ENCODE data around the gene ADSS1.

The ADSS1 gene

DNA sequence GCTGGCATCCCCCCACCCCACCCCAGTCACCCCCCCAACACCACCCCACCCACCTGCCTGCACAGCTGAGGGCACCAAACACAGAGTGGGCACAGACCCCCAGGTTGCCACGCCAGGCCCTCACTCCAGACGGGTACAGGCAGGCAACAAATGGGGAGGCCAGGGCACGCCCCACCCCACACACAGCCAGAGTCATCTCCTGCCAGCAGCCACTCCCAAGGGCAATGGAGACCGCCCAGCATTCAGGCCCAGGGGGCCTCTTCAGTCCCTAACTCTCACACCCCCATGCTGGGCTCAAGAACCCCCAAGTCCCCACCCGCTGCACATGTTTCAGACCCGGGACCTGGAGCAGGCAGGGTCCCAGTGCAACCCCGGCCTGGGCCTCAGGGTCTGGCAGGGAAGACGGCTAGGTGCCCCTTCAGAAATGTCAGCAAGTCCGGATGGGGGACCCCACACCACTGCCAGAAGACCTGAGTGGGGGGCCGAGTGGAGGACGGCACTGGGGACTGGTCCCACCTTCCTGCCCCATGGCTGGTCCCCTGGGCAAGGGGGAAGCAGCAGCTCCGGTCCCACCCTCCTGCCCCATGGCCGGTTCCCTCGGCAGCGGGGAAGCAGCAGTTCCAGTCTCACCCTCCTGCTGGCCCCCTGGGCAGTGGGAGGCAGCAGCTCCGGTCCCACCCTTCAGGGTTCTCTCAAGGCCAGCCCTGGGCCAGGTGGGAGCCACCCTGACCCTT, 59.6 kb downstream of the ADSS1 start:
- Histone ChIP-seq H3K4me1 (ENCODE audit: insufficient read depth, low read length, severe bottlenecking) (no peaks in the 10 kb centered on the region), H3K9me3 (ENCODE audit: low read length) (no peaks in the 10 kb centered on the region), H3K27me3 (ENCODE audit: insufficient read depth, low read length) (no peaks in the 10 kb centered on the region), H3K9me2 (ENCODE audit: low read depth, low read length) (no peaks in the 10 kb centered on the region), H3K4me3 (ENCODE audit: low read depth, low read length, poor library complexity, severe bottlenecking) (no peak overlapping the region), H4K20me1 (ENCODE audit: insufficient read depth, low read length) (no peaks in the 10 kb centered on the region), H3K9ac (ENCODE audit: low read length) (no peak overlapping the region), H3K36me3 (ENCODE audit: insufficient read depth, low read length) (peaks cover 4% of the 10 kb centered on the region; the same call in 1 of the 2 replicates), H2AFZ (ENCODE audit: low read length) (no peak overlapping the region), H3F3A (ENCODE audit: insufficient read depth, low read length) (no peaks in the 10 kb centered on the region), H3K79me2 (ENCODE audit: insufficient read depth, low read length) (no peaks in the 10 kb centered on the region), H3K27ac (ENCODE audit: low read depth, low read length, poor library complexity, severe bottlenecking) (no peak overlapping the region), H3K4me2 (ENCODE audit: low read length) (no peak overlapping the region)
- TF ChIP-seq EZH2 (IDR thresholded peaks at IDR 0.05; ENCODE audit: borderline replicate concordance, low read length) (no peak), CTCF (IDR thresholded peaks at IDR 0.05; ENCODE audit: low read length) (no peak)

- Histone ChIP-seq H3K27me3 (ENCODE audit: insufficient read depth, low read length) (no peaks in the 10 kb centered on the region), H3K4me3 (ENCODE audit: low read depth, low read length, poor library complexity, severe bottlenecking) (no peak overlapping the region), H3K4me1 (ENCODE audit: insufficient read depth, low read length, severe bottlenecking) (no peaks in the 10 kb centered on the region), H2AFZ (ENCODE audit: low read length) (no peak overlapping the region), H3K9ac (ENCODE audit: low read length) (no peak overlapping the region), H3K79me2 (ENCODE audit: insufficient read depth, low read length) (no peaks in the 10 kb centered on the region), H3K27ac (ENCODE audit: low read depth, low read length, poor library complexity, severe bottlenecking) (no peak overlapping the region), H4K20me1 (ENCODE audit: insufficient read depth, low read length) (no peaks in the 10 kb centered on the region), H3K4me2 (ENCODE audit: low read length) (no peak overlapping the region), H3F3A (ENCODE audit: insufficient read depth, low read length) (no peaks in the 10 kb centered on the region), H3K36me3 (ENCODE audit: insufficient read depth, low read length) (peaks cover 3% of the 10 kb centered on the region; the same call in 1 of the 2 replicates), H3K9me2 (ENCODE audit: low read depth, low read length) (no peaks in the 10 kb centered on the region), H3K9me3 (ENCODE audit: low read length) (no peaks in the 10 kb centered on the region)
- TF ChIP-seq CTCF (IDR thresholded peaks at IDR 0.05; ENCODE audit: low read length) (no peak), EZH2 (IDR thresholded peaks at IDR 0.05; ENCODE audit: borderline replicate concordance, low read length) (no peak)
These were observed 60.2 kb downstream of the ADSS1 start for GRCh38 chr14:104784218-104784568.

DNA sequence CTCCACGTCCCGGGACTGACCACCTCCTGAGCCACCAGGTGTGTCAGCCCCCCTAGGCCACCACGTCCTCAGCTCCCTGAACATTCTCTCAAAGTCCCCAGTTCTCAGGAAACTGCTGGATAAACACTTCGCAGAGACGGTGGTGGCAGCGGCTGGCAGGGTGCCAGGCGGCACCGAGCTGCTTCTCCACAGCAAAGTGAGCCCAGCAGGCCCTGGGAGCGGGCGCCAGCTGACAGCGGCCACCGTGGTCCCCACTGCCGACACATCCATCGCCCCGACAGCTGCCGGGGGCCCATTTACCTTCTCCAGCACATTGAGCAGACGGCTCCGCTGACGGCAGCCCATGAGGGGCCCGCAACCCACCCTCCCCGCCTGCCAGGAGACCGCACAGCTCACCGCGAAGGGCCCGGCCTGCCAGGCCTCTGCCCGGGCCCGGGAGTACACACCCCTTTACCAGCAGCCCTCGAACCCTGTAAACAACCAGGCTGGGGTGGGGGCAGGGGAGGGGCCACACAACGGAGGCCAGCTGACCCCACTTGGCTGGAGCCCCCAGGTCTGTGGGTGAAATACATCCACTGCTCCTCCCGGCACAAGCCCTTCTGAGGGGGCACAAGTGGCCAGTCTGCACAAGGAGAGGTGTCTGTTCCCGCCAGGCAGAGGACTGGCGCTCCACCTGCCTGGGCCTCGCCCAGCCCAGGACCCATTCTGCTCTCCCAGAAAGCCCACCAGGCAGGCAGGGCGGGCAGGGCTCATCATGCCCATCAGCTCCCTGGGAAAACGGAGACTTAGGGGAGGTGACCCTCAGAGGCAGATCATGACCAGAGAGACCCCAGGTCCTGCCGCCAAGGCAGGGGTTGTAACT, 61.0 kb downstream of the ADSS1 start:
- H3K4me2 ChIP-seq (ENCODE audit: low read length), result no peak overlapping the region
- no peaks in the 10 kb centered on the region for H3F3A ChIP-seq (ENCODE audit: insufficient read depth, low read length)
- no peak overlapping the region for H3K4me3 ChIP-seq (ENCODE audit: low read depth, low read length, poor library complexity, severe bottlenecking)
- H3K36me3 ChIP-seq (ENCODE audit: insufficient read depth, low read length), result peaks cover 7% of the 10 kb centered on the region; the same call in 1 of the 2 replicates
- H3K79me2 ChIP-seq (ENCODE audit: insufficient read depth, low read length), result no peaks in the 10 kb centered on the region
- TF ChIP-seq CTCF (IDR thresholded peaks at IDR 0.05; ENCODE audit: low read length), result no peak
- TF ChIP-seq EZH2 (IDR thresholded peaks at IDR 0.05; ENCODE audit: borderline replicate concordance, low read length), result no peak
- no peaks in the 10 kb centered on the region for H3K27me3 ChIP-seq (ENCODE audit: insufficient read depth, low read length)
- H3K27ac ChIP-seq (ENCODE audit: low read depth, low read length, poor library complexity, severe bottlenecking), result no peak overlapping the region
- H3K4me1 ChIP-seq (ENCODE audit: insufficient read depth, low read length, severe bottlenecking), result no peaks in the 10 kb centered on the region
- H3K9me3 ChIP-seq (ENCODE audit: low read length), result no peaks in the 10 kb centered on the region
- H3K9me2 ChIP-seq (ENCODE audit: low read depth, low read length), result no peaks in the 10 kb centered on the region
- no peak overlapping the region for H2AFZ ChIP-seq (ENCODE audit: low read length)
- H3K9ac ChIP-seq (ENCODE audit: low read length), result no peak overlapping the region
- no peaks in the 10 kb centered on the region for H4K20me1 ChIP-seq (ENCODE audit: insufficient read depth, low read length)
